Occipital lobe (tissue), 2 donors: ENCODE results near the gene PNPLA3. TPM values are rescaled to one million over a fixed set of nuclear protein-coding genes. Genes with fewer than 3 reads are reported as not detected.
A peak's percentile ranks its signal among the peaks of the same experiment; 100 is the strongest.
"Not testable (repeated sequence)": the region's sequence is repeated elsewhere in the genome, so short reads cannot be mapped to it uniquely, and the experiment has no call there.

ENCODE experiments used
- DNase-seq: peaks from one replicate; lab custom pipeline; 2025; lab: John Stamatoyannopoulos, UW
- total RNA-seq: library from RNA; depleted of rRNA; stranded (reverse); fragments of >200 nt; gene quantifications from one replicate; pipeline ENCODE4 v1.2.3, GENCODE V29; 2014

PNPLA3 gene
- total RNA-seq, 1 donor from 2014 or later: 12.8 TPM

DNA sequence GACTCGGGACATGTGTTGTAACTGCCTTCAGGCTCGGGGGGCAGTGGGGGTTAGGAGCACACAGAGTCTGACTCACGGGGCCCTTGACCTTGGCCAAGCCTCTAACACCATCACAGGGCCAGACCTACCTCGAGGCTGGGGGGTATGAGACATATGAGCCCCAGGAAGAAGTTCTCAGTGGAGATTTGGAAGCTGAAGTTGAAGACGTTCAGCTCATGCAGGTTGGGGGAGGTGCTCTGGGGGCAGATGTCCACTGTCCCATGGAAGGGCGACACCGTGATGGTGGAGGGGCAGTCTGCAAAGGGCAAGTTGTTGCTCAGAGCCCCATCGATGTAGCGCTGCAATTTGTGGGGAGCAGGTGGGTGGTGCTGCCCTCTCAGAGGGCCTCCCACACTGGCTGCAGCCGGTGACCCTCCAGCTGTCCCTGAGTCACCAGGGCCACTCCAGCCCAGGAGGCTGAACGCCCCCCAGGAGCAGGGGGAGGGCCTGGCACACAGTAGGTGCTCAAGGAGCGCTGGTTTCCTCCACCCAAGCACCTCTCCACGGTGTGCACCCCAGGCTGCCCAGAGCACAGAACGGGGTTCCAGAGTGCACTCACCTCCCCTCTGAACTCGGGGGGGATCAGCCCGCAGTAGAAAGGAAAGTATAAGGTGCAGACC lies 34.3 kb upstream of the PNPLA3 start:
- DNase-seq: no peak

DNA sequence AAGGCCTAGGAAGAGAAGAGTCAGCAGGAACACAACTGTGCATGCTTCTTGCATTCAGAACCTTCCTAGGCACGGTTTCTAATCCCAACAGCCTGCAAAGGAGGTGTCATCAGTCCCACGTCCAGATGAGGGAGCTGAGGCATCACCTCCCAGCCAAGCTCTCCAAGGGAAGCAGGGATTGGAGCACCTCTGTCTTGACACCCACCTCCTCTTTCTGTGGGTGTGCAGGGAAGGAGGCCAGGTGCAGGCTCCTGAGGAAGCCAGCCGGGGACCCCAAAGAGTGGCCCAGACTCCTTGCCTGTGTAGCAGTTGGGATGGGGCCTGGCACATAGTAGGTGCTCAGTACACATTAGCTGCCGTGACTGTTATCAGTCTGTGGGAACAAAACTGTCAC lies 33.7 kb upstream of the PNPLA3 start:
- DNase-seq: no peak

DNA sequence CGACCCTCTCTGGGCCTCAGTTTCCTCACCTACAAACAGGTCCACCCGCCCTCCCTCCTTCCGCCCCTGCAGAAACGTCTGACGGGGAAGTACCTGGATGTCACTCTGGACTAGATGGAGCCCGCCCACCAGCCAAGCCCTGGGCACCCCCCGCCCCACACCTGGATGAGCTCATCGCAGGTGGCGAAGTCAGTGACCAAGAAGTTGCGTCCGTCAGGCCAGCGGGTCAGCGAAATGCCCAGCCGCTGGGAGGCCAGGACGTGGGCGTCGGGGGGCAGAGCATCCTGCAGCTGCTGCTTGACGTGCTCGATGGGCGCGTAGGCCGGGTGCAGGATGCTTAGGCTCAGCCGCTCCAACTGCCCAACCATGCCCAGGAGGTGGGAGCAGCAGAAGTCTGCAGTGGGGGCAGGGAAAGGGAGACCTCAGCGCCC lies 32.7 kb upstream of the PNPLA3 start:
- DNase-seq: no peak

DNA sequence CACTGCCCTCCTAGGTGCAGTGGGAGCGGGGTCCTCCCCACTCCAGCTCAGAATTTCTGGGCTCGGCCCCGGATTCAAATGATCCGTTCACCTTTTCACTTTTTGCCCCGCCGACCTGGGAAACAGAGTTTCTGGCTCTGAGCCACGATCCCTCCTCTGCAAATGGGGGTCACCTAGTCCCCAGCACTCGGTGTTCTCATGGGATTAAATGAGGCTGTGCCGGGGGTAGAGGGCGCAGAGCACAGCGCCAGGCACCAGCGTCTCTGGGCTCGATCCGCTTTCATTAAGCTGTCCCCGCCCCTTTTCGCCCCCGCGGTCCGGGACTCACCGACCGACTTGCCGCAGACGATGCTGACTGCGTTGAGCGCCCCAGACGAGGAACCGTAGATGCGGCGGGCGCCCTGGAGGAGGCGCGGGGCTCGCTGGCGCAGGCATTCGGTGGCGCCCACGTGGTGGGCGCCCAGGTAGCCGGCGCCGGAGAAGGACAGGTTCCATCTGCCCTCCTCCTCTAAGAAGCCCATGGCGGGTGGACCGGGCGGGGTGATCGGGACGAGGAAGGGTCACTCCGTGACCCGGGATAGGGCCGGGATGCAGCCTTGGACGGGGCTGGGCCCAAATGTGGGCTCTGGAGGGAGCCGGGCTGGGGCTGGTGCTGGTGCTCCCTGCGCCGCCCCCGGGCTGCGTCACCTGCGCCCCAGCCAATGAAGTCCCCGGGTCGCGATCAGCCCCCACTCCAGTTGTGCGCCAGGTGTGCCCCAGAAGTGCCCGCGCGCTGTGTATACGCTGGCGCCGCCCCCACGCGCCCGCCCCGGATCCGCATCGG lies 32.0 kb upstream of the PNPLA3 start, which contains the start of gene PNPLA5:
Gene PNPLA5 (minus strand): TSS at position 654 of the 823 bp plus-strand sequence. CDS start 133 bp downstream, at position 521.
- DNase-seq: peak; percentile 32

DNA sequence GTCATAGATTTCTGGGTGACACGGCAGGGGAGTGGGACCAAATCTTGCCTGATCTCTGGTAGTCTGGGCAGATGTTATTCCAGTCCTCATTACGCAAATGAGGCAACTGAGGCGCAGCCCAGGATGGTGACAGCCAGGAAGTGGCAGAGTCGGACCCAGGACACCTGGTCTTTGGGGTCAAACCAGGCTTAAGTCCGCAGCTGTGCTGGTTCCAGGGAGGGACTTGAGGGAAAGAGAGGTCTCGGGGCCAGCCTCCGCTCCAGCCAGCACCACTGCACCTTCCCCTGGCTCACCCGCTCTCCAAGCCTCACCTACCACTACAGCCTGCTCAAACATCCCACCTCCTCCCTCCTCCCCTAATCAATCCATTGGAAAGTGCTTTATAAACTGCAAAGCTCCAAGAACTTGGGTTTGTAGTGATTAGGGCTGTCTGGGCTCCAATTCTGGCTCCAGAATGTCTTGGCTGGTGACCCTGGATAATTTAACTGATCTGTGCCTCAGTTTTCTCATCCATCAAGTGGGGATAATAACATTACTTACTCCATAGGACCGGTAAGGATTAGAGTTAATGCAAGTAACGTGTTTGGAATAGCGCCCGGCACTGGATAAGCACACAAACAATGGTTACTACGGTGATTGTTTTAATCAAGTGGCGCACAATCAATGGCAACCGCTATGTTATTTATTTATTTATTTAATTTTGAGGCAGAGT lies 31.3 kb upstream of the PNPLA3 start:
- DNase-seq: no peak

DNA sequence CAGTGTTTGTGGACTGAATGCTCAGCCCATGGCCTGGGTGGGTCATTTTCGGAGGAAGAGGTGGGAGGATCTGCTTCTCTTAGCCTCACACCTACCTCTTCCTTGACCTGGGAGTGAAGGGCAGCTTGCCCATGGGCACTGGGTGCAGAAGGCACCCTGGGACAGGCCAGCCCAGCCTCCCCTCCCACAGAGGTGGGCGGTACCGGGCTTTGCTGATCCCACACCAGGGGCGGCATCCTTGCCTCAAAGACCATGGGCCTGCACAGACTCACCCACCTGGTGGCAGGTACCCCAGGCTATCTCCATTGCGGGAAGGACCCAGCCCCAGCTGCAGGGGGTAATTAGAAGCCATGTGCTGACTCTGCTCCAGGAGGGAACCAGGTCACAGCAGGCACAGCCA lies 30.3 kb upstream of the PNPLA3 start:
- DNase-seq: no peak

DNA sequence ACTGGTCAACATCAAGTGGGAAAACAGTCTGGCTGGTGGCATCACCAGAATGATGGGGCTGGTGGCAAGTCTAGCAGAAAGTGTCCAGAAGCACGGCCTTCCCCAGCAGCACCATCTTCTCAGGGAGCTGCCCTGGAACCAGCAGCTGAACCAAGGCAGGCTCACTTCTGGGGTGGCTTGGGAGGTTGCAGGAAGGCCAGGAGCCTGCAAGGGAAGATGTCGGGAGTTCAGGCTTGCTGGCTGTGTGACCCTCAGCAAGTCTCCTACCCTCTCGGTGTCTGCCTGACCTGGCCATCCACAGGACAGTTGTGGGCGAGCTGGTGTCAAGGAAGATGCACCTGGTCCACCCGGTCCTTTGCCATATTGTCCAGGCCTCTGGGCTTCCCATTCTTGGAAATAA lies 29.5 kb upstream of the PNPLA3 start:
- no peak for DNase-seq

DNA sequence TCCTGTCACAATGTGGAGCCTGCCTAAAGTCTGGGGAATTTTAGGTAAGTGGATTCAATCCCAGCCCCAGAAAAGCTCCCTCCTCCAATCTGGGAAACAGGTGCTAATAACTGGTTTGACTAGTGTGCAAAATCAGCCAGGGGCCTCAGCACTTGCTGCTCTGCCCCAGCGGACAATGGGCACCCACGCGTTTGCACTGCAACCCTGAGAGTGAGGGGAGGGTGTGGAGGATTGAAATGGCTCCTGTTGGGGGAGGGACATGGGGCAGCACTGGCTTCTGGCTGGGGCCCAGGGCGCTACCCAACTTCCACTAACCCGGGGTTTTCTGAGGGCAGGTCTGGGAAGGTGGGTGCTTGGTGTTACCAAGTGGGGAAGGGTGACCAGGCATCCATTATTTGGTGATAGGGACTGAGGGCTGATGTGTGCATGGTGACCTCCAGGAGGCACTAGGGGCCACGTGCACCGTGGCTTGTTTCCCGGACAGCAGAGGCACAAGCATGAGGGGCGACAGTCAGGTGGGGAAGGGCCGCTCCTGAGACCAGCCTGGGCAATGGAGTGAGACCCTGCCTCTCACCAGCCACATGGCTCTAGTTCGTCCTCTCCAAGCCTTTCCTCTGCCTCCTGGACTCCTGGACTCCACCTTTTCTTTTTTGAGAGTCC lies 27.5 kb upstream of the PNPLA3 start:
- no peak for DNase-seq

DNA sequence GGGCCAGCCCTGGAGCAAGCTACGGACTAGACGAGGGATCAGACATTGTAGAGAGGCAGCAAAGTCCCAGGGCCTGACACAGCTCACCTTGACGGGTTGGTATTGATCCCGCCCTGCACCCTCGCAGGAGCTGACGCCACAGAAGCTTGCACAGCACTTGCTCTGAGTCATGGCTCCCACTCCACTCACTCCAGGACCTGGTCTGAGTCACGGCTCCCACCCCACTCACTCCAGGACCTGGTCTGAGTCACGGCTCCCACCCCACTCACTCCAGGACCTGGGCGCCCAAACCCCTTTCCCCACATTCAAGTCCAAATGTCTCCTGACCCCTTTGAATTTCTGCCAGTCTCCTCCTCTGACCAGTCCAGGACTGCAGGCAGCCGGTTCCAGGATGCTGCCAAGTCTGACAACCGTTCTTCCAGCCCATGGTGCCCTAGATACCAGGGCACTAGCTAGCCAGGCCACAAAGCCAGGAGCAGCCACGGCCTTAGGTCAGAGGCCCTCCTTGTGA lies 25.8 kb upstream of the PNPLA3 start:
- no peak for DNase-seq

DNA sequence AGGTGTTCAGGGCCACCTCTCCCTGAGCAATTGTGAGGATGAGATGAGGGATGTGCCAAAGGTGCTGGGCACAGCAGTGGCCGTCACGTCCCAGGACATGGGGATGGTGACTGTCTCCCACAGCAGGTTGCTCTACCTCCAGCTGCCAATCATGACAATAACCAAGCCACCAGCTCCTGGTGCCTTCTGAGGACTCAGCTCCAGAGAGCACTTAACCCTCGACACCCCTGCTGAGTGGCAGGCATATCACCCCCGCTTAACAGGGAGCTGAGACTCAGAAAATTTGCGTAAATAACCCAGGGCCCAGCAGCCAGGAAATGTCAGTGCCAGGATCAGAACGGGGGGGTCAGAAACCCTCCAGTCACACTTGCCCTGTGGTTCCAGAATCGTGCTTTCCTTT lies 23.4 kb upstream of the PNPLA3 start:
- no peak for DNase-seq

DNA sequence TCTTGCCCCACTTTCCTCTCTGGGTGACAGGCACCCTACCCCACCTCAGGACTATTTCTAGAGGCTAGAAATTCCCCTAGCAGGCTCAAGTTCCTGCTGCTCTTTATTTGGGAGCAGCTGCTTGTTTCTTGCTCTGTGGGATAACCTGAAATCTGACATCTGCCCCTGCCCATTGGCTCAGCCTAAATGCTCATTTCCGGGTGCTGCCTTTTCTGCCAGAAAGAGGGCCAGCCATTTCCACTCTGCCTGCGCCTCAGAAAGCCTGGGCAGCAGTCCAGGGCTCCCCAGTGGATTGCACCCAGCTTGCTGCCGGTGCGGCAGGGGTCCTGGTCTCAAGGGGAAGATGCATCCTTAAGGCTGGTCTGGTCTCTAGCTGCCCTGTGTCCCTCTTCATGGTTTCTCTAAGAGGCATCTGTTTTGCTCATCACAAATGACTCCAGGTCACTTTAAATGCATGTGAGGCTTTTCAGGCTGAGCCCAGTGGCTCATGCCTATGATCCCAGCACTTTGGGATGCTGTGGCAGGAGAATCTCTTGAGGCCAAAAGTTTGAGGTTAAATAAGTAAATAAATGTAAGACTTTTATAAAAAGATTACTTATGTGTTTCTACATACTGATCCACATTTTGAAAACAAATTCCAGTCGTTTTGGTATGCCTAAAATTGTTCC lies 21.5 kb upstream of the PNPLA3 start:
- no peak for DNase-seq

DNA sequence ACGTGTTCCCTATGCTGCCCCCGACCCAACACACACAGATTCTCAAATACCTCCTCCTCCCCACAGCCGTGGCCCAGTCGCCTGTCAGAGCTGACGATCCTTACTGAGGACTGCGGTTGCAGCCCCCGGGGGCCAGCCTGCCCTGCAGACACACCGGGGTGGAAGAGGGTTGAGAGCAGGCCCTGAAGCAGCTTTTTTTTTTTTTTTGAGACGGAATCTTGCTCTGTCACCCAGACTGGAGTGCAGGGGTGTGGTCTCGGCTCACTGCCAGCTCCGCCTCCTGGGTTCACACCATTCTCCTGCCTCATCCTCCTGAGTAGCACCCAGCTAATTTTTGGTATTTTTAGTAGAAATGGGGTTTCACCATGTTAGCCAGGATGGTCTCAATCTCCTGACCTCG lies 20.6 kb upstream of the PNPLA3 start:
- DNase-seq: not testable (repeated sequence)

DNA sequence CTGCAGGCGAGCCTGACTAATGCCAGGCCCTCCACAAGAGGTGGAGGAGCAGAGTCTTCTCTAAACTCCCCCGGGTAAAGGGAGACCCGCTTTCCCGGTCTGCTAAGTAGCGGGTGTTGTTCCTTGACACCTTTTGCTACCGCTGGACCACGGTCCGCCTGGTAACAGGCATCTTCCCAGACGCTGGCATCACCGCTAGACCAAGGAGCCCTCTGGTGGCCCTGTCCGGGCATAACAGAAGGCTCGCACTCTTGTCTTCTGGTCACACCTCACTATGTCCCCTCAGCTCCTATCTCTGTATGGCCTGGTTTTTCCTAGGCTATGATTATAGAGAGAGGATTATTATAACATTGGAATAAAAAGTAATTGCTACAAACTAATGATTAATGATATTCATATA lies 19.2 kb upstream of the PNPLA3 start:
- DNase-seq: not testable (repeated sequence)

DNA sequence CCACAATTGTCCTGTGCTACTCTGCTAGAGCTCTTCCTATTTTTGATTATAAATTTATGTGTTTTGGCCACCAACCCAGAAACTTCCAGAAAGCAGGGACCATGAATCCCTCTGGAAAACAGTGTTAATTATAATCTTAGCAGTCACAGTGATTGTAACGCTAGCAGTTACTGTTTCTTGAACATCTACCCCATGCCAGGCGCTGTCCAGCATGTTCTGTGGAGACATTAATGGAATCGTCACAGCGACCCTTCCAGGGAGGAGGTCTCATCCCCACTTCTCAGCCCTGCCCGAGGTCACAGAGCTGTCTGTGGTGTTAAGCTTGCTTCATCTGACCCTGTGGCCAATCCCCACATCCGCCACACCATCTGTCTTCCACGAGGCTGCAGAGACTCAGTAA lies 17.9 kb upstream of the PNPLA3 start:
- DNase-seq: no peak

DNA sequence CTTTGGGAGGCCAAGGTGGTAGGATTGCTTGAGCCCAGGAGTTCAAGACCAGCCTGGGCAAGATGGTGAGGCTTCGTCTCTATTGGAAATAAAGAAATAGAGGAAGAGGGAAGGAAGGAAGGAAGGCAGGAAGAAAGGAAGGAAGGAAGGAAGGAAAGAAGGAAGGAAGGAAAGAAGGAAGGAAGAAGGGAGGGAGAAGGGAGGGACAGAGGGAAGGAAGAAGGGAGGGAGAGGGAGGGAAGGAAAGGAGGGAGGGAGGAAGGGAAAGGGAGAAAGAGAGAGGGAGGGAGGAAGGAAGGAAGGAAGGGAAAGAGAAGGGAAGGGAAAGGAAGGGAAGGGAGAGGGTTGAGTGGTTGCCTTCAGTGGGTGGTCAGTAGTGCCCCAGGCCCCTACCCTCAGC lies 13.9 kb upstream of the PNPLA3 start:
- no peak for DNase-seq

DNA sequence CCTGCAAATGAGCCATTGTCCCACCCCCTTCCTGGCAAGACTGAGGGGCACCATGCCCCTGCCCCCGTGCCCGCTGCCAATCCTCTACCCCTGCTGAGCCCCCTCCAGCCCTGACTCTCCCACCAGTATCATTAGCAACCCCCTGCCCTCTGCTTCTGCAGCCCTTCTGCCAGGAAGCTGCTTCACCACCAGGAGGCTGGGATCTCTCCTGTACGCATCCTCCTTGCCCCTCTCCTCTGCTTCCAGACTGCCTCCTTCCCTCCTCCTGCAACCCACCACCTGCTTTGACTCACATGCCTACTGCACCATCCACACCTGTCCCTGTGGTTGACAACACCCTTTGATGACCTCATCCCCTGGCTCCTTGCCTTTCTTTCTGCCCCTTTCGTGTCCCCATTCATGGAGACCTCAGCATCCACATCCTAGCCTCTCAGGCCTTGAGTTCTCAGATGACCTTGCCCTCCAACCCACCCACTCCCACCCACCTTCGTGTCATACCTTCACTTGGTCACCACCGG lies 13.4 kb upstream of the PNPLA3 start:
- no peak for DNase-seq

DNA sequence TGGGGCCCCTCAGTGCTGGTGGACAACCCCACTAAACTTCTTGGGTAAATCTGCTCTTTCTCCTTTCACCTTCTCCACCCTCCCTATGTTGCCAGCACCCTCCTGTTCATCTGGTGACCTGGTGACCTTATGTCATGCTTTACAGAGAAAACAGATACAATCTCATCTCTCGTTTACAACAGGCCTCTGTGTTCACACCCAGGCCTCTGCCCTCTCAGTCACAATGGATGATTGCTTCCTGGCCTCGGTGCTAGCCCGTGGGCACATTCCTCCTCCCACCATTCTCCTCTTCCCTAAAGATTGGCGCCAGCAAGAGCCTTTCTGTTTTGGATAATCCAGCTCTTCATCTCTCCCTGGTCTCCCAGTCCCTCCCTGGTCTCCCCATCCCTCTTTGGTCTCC lies 12.3 kb upstream of the PNPLA3 start:
- no peak for DNase-seq

DNA sequence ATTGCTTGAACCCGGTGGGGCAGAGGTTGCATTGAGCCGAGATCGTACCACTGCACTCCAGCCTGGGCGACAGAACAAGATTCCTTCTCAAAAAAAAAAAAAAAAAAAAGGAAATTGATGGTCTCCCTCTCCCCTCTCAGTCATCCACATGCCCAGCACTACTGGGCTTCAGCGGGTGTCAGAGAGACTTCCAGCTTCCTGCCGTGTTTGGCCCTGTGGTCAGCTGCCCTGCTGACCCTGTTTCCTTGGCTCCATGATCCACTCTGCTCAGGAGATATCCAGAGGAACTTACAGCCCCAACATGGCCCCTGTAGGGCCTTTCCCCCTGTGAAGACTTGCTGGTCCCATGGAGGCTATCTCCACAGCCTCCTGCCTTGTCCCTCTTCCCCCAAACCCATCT lies 6.1 kb upstream of the PNPLA3 start:
- no peak for DNase-seq

DNA sequence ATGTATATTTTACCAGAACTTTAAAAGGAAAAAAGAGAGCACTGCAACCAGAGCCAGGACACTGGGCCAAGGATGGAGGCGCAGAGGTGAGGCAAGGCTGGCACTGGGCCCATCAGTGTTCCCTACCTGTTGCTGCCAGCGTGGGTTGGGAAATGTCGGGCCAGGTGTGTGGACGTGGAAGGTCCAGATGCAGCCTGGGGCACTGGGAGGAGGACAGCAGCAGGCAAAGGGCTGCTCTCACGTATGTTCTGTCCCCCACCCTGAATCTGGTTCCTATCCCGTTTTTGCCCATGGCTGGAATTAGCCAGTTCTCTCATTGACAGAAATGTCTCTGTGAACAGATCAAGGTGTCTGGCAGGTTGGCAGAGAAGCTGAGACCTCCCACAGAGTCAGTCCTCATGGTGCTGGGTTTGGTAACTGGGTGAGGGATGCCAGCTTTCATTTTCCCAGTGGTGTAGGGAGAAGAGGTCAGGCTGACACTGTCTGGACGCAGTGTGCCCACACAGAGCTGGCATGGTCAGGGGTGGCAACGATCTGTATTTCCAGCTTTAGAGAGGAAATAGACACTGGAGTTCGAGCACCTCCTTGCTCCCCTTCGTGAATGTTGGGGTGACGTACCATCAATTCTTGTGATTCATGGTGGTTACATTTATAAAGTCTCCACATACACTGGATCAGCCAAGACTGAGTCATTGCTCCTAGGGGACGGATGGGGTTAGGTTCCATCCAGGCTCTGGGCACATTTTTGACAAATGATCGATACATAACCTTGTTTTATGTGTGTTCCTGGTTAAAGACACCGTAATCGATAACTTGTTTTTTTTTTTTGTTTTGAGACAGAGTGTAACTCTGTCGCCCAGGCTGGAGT lies 4.3 kb upstream of the PNPLA3 start:
- DNase-seq: no peak

DNA sequence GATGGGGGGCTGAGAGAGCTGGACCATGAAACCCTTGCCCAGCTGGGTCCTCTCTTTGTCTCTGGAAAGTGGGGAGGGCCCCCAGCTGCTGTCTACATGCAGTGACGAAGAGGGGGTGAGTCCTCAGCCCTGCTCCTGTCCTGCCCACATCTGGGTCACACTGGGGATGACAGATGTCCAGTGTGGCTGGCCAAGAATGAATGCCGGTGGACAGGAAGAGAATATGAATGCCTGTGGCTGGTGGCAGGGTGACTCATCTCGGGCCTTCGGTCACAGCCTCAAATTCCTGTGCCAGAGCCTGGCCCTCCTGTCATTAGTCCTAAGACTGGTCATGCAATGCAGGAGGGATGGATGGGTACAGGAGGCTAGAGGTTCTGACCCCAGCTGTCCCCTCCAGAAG lies 2.2 kb upstream of the PNPLA3 start:
- DNase-seq: peak; percentile 70
